Measurements from ENCODE around the gene FLRT3. TPM values are rescaled to one million over a fixed set of nuclear protein-coding genes. Genes with fewer than 3 reads are reported as not detected.

The FLRT3 gene
- total RNA-seq, 1 experiment from 2014 or later, result 1.5 TPM

DNA sequence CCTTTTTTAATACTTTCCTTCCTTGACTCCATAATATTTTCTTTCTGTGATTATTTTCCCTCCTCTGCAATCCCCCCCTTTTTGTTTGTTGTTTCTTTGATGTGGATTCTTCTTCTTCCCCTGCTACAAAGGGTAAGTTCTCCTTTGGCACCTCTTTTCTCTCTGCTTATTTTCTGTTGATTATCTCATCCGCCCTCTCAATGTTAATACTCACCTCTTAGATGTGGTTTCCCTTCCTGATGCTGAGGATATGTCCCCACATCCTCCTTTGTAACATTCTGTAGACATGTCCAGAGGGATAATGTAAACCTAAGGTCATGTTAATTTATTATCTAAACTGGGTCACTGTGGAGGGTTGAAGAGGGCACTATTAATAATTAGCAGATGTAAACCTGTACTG, 17.7 kb downstream of the FLRT3 start:
- no TSS peak for BruUV-seq (replicated peaks)
- CTCF ChIA-PET, result no interaction called here
- DNase-seq (ENCODE audit: low read depth, low spot score), result no peak
- Histone ChIP-seq H3K27ac (ENCODE audit: low read depth, low read length) (no peak overlapping the region), H2AFZ (ENCODE audit: low read depth, low read length, poor library complexity, severe bottlenecking) (no peak overlapping the region), H3K4me3 (replicated peaks in 1 of 2; ENCODE audit: low read depth in 1 of 2, low read length in 2 of 2) (no peak overlapping the region), H4K20me1 (ENCODE audit: insufficient read depth) (no peaks in the 10 kb centered on the region), H3K36me3 (ENCODE audit: control insufficient read depth in 1 of 2, insufficient read depth in 2 of 2, low read length in 2 of 2) (no peaks in the 10 kb centered on the region), H3K27me3 (ENCODE audit: insufficient read depth, low read length) (no peaks in the 10 kb centered on the region), H3K9me2 (ENCODE audit: insufficient read depth) (no peaks in the 10 kb centered on the region), H3K9ac (ENCODE audit: low read length) (no peak overlapping the region), H3K9me3 (ENCODE audit: control insufficient read depth in 1 of 2, insufficient read depth in 1 of 2, low read depth in 1 of 2, low read length in 2 of 2) (no peaks in the 10 kb centered on the region), H3K79me2 (ENCODE audit: insufficient read depth, low read length) (no peaks in the 10 kb centered on the region), H3K4me2 (ENCODE audit: low read length) (no peak overlapping the region), H3K4me1 (ENCODE audit: control insufficient read depth in 1 of 2, insufficient read depth in 2 of 2, low read length in 2 of 2) (no peaks in the 10 kb centered on the region)
- intact Hi-C loops (cut with micrococcal nuclease), result no loop called here
- no peak for ATAC-seq
- POLR2A ChIA-PET, result no interaction called here
- RAD21 ChIA-PET (ENCODE audit: low non-redundant PET in 1 of 2, low total read pairs in 2 of 2, uncharacterized antibody in 2 of 2, unreplicated experiment in 2 of 2), result no interaction called here
- TF ChIP-seq FOSL1 (IDR thresholded peaks at IDR 0.05; ENCODE audit: low read depth), result no peak
- TF ChIP-seq POLR2AphosphoS5 (IDR thresholded peaks at IDR 0.05; ENCODE audit: low read depth, low read length), result no peak
- TF ChIP-seq SRF (IDR thresholded peaks at IDR 0.05; ENCODE audit: low read depth), result no peak
- no peak for TF ChIP-seq POLR2A (IDR thresholded peaks at IDR 0.05; ENCODE audit: borderline replicate concordance, extremely low read depth, insufficient read depth, insufficient read length)
- no peak for TF ChIP-seq YY1 (IDR thresholded peaks at IDR 0.05; ENCODE audit: extremely low read depth, insufficient replicate concordance, low read depth, low read length)
- TF ChIP-seq, protein P1, sequence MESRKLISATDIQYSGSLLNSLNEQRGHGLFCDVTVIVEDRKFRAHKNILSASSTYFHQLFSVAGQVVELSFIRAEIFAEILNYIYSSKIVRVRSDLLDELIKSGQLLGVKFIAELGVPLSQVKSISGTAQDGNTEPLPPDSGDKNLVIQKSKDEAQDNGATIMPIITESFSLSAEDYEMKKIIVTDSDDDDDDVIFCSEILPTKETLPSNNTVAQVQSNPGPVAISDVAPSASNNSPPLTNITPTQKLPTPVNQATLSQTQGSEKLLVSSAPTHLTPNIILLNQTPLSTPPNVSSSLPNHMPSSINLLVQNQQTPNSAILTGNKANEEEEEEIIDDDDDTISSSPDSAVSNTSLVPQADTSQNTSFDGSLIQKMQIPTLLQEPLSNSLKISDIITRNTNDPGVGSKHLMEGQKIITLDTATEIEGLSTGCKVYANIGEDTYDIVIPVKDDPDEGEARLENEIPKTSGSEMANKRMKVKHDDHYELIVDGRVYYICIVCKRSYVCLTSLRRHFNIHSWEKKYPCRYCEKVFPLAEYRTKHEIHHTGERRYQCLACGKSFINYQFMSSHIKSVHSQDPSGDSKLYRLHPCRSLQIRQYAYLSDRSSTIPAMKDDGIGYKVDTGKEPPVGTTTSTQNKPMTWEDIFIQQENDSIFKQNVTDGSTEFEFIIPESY (IDR thresholded peaks at IDR 0.05; ENCODE audit: extremely low read depth, insufficient replicate concordance, low read length), result no peak
- no peak for TF ChIP-seq JUND (IDR thresholded peaks at IDR 0.05)
- TF ChIP-seq CEBPB (IDR thresholded peaks at IDR 0.05; ENCODE audit: low read depth), result no peak
- TF ChIP-seq, protein P2, sequence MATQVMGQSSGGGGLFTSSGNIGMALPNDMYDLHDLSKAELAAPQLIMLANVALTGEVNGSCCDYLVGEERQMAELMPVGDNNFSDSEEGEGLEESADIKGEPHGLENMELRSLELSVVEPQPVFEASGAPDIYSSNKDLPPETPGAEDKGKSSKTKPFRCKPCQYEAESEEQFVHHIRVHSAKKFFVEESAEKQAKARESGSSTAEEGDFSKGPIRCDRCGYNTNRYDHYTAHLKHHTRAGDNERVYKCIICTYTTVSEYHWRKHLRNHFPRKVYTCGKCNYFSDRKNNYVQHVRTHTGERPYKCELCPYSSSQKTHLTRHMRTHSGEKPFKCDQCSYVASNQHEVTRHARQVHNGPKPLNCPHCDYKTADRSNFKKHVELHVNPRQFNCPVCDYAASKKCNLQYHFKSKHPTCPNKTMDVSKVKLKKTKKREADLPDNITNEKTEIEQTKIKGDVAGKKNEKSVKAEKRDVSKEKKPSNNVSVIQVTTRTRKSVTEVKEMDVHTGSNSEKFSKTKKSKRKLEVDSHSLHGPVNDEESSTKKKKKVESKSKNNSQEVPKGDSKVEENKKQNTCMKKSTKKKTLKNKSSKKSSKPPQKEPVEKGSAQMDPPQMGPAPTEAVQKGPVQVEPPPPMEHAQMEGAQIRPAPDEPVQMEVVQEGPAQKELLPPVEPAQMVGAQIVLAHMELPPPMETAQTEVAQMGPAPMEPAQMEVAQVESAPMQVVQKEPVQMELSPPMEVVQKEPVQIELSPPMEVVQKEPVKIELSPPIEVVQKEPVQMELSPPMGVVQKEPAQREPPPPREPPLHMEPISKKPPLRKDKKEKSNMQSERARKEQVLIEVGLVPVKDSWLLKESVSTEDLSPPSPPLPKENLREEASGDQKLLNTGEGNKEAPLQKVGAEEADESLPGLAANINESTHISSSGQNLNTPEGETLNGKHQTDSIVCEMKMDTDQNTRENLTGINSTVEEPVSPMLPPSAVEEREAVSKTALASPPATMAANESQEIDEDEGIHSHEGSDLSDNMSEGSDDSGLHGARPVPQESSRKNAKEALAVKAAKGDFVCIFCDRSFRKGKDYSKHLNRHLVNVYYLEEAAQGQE (IDR thresholded peaks at IDR 0.05; ENCODE audit: low read depth), result no peak
- no peak for TF ChIP-seq ZNF274 (IDR thresholded peaks at IDR 0.05; ENCODE audit: low read depth, low read length)
- no peak for TF ChIP-seq ELF1 (IDR thresholded peaks at IDR 0.05; ENCODE audit: borderline replicate concordance, low read depth)
- TF ChIP-seq, protein P3, sequence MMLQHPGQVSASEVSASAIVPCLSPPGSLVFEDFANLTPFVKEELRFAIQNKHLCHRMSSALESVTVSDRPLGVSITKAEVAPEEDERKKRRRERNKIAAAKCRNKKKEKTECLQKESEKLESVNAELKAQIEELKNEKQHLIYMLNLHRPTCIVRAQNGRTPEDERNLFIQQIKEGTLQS (IDR thresholded peaks at IDR 0.05), result no peak
